ENCODE results near the gene COPE. TPM values are rescaled to one million over a fixed set of nuclear protein-coding genes. Genes with fewer than 3 reads are reported as not detected.

Gene COPE
- total RNA-seq, 4 donors from 2014 or later = 112 to 223 (median 208) TPM

DNA sequence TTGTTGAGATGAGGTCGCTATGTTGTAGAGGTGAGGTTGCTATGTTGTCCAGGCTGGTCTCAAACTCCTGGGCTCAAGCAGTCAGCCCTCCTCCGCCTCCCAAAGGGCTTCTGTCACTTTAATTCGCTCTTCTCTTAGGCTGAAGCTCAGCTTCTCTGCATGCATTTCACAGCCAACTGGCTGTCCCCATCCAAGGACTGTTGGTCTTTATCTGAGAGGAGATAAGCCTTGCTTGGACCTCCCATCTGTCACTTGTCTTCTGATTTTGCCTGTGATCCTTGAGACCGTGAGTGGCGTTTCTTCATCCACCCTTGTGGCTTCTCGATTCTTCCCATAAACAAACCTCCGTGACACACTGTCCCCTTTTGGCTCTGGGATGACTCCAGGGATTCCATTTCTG lies 47.6 kb downstream of the COPE start:
- TF ChIP-seq POLR2AphosphoS5 (IDR thresholded peaks at IDR 0.05) = no peak
- TF ChIP-seq EP300 (IDR thresholded peaks at IDR 0.05) = no peak
- TF ChIP-seq POLR2A (IDR thresholded peaks at IDR 0.05) = no peak
- TF ChIP-seq, protein P1, sequence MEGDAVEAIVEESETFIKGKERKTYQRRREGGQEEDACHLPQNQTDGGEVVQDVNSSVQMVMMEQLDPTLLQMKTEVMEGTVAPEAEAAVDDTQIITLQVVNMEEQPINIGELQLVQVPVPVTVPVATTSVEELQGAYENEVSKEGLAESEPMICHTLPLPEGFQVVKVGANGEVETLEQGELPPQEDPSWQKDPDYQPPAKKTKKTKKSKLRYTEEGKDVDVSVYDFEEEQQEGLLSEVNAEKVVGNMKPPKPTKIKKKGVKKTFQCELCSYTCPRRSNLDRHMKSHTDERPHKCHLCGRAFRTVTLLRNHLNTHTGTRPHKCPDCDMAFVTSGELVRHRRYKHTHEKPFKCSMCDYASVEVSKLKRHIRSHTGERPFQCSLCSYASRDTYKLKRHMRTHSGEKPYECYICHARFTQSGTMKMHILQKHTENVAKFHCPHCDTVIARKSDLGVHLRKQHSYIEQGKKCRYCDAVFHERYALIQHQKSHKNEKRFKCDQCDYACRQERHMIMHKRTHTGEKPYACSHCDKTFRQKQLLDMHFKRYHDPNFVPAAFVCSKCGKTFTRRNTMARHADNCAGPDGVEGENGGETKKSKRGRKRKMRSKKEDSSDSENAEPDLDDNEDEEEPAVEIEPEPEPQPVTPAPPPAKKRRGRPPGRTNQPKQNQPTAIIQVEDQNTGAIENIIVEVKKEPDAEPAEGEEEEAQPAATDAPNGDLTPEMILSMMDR (IDR thresholded peaks at IDR 0.05) = no peak
- Histone ChIP-seq H3K27me3 (peaks cover 15% of the 10 kb centered on the region), H3K9me3 (no peaks in the 10 kb centered on the region), H3K36me3 (peaks cover 8% of the 10 kb centered on the region), H3K4me1 (peaks cover 22% of the 10 kb centered on the region), H3K4me3 (no peak overlapping the region), H3K27ac (no peak overlapping the region)
- 81% methylated on average over 7 of the region's 7 CpGs for WGBS
- no peak for DNase-seq (ENCODE audit: low spot score in 2 of 2)

DNA sequence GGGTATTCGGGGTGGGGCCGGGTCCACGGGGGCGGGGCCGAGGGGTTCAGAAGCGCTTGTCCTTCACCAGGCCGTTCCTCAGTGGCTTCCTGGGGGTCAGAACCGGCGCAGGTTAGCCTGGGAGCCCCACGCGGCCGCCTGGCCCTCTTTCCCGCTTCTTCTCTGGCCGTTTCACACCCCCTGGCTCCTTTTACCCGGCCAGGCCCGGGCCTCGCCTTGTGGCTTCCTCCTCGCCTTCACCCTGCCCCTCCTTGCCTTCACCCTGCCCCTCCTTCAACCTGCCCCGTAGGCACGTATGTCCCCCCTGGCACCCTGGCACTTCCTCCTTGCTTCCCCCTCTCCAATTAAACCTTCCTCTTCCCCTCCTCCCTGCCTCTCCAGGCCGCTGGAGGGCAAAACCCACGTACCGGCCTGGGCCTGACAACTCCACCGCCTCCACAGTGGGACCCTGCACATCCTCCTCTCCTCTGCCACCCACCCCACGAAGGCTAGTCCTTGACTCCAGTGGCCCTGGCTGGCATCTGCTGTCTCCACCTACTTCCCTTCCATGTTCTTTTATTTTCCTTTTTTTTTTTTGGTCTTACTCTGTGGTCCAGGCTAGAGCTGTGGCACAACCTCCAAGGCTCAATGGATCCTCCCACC lies 48.5 kb downstream of the COPE start:
- WGBS = 58% methylated on average over 18 of the region's 25 CpGs
- no peak overlapping the region for H3K4me3 ChIP-seq
- H3K4me1 ChIP-seq = peaks cover 22% of the 10 kb centered on the region
- DNase-seq (ENCODE audit: low spot score in 2 of 2) = peak in 1 of 2 donors; percentile 57
- no peak overlapping the region for H3K27ac ChIP-seq
- H3K9me3 ChIP-seq = no peaks in the 10 kb centered on the region
- H3K36me3 ChIP-seq = peaks cover 15% of the 10 kb centered on the region
- H3K27me3 ChIP-seq = peaks cover 15% of the 10 kb centered on the region
- TF ChIP-seq, protein P1 (IDR thresholded peaks at IDR 0.05) = no peak
- no peak for TF ChIP-seq POLR2A (IDR thresholded peaks at IDR 0.05)
- no peak for TF ChIP-seq POLR2AphosphoS5 (IDR thresholded peaks at IDR 0.05)
- no peak for TF ChIP-seq EP300 (IDR thresholded peaks at IDR 0.05)

DNA sequence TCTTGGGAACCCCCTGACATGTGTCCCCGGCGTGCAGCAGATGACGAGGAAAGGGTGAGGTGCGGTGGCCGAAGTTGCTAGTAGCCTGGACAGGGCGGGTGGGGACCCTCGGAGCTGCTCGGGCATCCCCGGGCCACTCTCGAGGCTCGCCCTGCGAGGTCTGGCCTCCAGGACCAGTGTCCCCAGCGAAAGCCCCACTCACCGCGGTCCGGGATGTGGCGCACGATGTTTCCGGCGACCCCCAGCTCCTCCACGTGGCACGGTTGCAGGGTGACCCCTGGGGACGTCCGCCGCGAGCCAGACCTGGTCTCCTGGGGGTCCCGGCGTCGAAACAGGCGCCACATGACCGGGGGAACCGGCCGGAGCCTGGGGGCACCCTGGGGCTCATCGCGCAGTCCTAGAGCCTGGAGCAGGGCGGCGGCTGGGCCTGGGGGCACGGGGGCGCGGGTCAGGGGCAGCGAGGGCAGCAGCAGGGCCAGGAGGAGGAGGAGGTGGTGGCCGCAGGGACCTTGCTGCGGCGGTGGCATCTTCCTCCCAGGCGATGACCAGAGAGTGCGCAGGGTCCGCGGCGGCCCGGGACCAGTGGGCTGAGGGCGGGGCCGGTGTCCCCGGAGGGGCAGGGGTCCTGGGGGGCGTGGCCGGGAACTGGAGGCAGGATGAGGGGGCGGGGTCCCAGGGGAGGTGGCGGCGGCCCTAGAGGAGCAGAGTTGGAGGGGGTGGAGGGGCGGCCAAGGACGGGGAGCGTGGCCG lies 49.2 kb downstream of the COPE start:
- WGBS = 33% methylated on average over 20 of the region's 62 CpGs
- Histone ChIP-seq H3K9me3 (no peaks in the 10 kb centered on the region), H3K27ac (no peak overlapping the region), H3K4me1 (peaks cover 22% of the 10 kb centered on the region), H3K36me3 (peaks cover 22% of the 10 kb centered on the region), H3K4me3 (no peak overlapping the region), H3K27me3 (peaks cover 15% of the 10 kb centered on the region)
- peak in 1 of 2 donors; percentile 62 for DNase-seq (ENCODE audit: low spot score in 2 of 2)
- TF ChIP-seq POLR2AphosphoS5 (IDR thresholded peaks at IDR 0.05) (no peak), EP300 (IDR thresholded peaks at IDR 0.05) (no peak), POLR2A (IDR thresholded peaks at IDR 0.05) (no peak)
- TF ChIP-seq, protein P1 (IDR thresholded peaks at IDR 0.05) = no peak

DNA sequence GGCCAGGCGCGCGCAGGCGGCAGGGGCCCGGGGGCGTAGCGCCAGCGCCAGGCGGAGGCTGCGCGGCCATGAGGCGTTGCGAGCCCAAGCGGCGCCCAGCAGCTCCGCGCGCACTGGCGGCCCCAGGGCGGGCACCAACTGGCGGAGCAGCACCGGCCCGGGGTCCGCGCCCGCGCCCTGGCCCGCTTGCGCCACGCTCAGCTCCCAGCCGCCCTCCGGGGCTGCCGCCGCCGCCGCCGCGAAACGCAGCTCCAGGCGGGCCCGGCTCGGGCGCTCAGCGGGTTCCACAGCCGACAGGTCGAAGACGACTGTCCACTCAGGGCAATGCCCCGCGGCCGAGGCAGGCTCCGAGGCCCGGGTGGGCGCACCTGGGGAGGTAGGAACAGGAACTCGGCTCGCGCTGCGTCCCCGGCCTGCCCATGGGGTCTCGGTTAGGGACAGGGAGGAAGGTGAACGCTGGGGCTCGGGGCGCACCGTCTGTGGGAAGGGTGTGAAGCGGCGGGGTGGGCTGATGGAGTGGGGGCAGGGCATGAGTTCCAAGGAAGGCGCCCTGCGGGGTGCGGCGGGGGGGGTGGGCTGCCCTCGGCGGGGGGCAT lies 50.1 kb downstream of the COPE start:
- H3K27ac ChIP-seq = no peak overlapping the region
- no peak for TF ChIP-seq POLR2A (IDR thresholded peaks at IDR 0.05)
- TF ChIP-seq EP300 (IDR thresholded peaks at IDR 0.05) = no peak
- no peak for TF ChIP-seq POLR2AphosphoS5 (IDR thresholded peaks at IDR 0.05)
- TF ChIP-seq, protein P1 (IDR thresholded peaks at IDR 0.05) = no peak
- H3K27me3 ChIP-seq = peaks cover 15% of the 10 kb centered on the region
- H3K9me3 ChIP-seq = no peaks in the 10 kb centered on the region
- H3K36me3 ChIP-seq = peaks cover 30% of the 10 kb centered on the region
- DNase-seq (ENCODE audit: low spot score in 2 of 2) = peak in 1 of 2 donors; percentile 71
- peaks cover 22% of the 10 kb centered on the region for H3K4me1 ChIP-seq
- 34% methylated on average over 17 of the region's 71 CpGs for WGBS
- H3K4me3 ChIP-seq = peak overlapping the region; percentile 40

Data from suprapubic skin (tissue), 4 donors.